SH-SY5Y (cell line): ENCODE data around the gene ADARB2.

Experiments
- GATA2 ChIP-seq: IDR thresholded peaks from 2 replicates; pipeline ENCODE4 v1.6.1; 2011; ENCODE audit warnings: mild to moderate bottlenecking, low read depth, low read length
- GATA3 ChIP-seq: IDR thresholded peaks from 2 replicates; pipeline ENCODE4 v1.6.1; 2011; ENCODE audit warnings: low read depth, mild to moderate bottlenecking, low read length, moderate library complexity

DNA sequence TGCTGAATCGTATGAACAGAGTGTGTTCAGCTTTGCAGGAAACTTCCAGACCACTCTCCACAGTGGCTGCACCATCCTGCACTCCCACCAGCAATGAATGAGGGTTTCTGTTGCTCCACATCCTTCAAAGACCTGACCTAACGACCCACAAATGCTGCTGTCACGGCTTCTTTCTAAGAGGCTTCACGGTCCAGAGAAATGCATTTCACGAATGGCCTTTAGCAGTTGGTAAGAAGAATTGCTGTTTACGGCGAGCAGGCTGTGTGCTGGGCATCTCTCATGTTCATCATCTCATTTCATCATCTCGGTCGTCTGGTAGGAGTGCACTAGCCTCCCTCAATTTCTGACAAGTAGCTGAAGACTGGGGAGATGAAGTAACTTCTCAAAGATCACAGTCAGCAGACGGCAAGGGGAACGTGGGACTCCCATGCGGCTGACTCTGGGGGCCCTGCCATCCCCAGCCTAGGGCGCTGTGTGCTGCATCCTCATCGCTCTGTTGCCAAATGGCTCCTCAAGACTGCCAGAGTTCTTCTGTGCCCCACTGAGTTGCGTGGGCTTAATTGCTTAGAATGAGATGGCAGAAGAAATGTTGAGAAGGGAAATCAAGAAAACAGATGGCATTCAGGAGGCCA, 72.9 kb downstream of the ADARB2 start:
- TF ChIP-seq GATA3 (no peak), GATA2 (no peak)
